NCI-H2227 treated with DMSO at 0.1 percent for 48 hours (cell line): ENCODE data around the gene QRFP.
A peak's percentile ranks its signal among the peaks of the same experiment; 100 is the strongest.

Experiments
- DNase-seq: peaks from one replicate; lab custom pipeline; 2025; lab: John Stamatoyannopoulos, UW

Gene QRFP

GRCh38 chr9:130896233-130897014 lies at the start of gene QRFP:
Gene QRFP, minus strand, starts transcription at chr9:130896812. Its CDS starts 2,974 bp downstream, at chr9:130893838.
- DNase-seq, result no peak

GRCh38 chr9:130945173-130945572 lies 48.6 kb upstream of the QRFP start:
- DNase-seq, result no peak

- DNase-seq, result no peak
Observed at GRCh38 chr9:130944510-130945058, 48.0 kb upstream of the QRFP start.

GRCh38 chr9:130943777-130944176 lies 47.2 kb upstream of the QRFP start:
- no peak for DNase-seq

- DNase-seq, result no peak
Observed at GRCh38 chr9:130943221-130943620, 46.6 kb upstream of the QRFP start.

- no peak for DNase-seq
Observed at GRCh38 chr9:130942679-130943078, 46.1 kb upstream of the QRFP start.

- DNase-seq, result no peak
Observed at GRCh38 chr9:130942084-130942483, 45.5 kb upstream of the QRFP start.

- DNase-seq, result peak; percentile 22
Observed at GRCh38 chr9:130940693-130941576, 44.3 kb upstream of the QRFP start.

GRCh38 chr9:130940027-130940549 lies 43.5 kb upstream of the QRFP start:
- no peak for DNase-seq

GRCh38 chr9:130939405-130940026 lies 42.9 kb upstream of the QRFP start:
- no peak for DNase-seq

- no peak for DNase-seq
Observed at GRCh38 chr9:130938652-130939404, 42.2 kb upstream of the QRFP start, which contains the start of gene FIBCD1. Gene FIBCD1, minus strand, starts transcription at chr9:130939247. Its CDS starts 640 bp downstream, at chr9:130938607.

GRCh38 chr9:130938184-130938651 lies 41.6 kb upstream of the QRFP start:
- no peak for DNase-seq

- no peak for DNase-seq
Observed at GRCh38 chr9:130937146-130938076, 40.8 kb upstream of the QRFP start.

GRCh38 chr9:130936285-130937117 lies 39.9 kb upstream of the QRFP start:
- DNase-seq, result no peak

GRCh38 chr9:130935648-130936271 lies 39.1 kb upstream of the QRFP start:
- DNase-seq, result no peak

- no peak for DNase-seq
Observed at GRCh38 chr9:130934702-130935647, 38.4 kb upstream of the QRFP start.

GRCh38 chr9:130934246-130934645 lies 37.6 kb upstream of the QRFP start:
- DNase-seq, result no peak
